Left forelimb (tissue), 1 donor: ENCODE data around the gene PTDSS2.

Source experiments
- DNase-seq: peaks from one replicate; pipeline ENCODE4 v3.0.0-alpha.2; 2018; ENCODE audit warnings: low spot score

The PTDSS2 gene

GRCh38 chr11:490930-491260 lies 40.8 kb downstream of the PTDSS2 start:
- no peak for DNase-seq

- no peak for DNase-seq
Observed at GRCh38 chr11:491358-491757, 41.3 kb downstream of the PTDSS2 start.

DNA sequence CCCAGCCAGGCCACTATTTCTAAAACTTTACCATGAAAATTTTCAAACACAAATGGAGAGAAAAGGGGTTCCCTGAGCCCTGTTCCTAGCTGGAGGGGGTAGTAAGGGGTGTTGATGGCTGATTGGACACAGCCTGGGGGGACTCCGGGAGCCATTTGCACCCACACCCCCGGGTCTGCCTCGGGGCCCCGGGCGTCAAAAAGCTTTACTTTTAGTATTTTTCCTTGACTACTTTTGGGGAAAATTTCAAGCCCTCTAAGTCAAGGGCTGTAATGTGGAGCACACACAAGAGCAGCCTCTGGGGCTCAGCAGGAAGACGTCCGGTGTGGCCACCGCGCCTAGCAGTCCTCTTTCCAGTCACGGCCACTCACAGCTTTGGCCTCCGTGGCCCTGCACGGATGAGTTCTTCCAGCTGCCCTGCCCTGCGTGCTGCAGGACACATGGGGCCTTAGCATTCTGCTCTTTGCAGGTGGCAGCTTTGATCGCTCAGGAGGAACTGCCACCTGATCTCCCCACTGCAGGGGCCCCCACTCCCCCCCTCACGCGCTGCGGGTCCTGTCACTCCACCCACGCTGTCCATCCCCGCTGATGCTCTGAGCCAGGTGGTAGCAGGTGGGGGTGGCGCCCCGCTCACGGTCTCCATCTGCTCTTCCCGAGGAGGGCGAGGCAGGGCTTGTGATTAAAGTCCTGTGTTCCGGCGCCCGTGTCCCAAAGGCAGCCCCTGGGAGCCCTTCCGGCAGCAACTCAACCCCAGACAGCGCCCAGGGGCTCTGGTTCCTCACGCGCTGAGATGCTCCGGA lies 42.5 kb downstream of the PTDSS2 start:
- DNase-seq, result no peak

- no peak for DNase-seq
Observed at GRCh38 chr11:494761-495536, 44.9 kb downstream of the PTDSS2 start.

DNA sequence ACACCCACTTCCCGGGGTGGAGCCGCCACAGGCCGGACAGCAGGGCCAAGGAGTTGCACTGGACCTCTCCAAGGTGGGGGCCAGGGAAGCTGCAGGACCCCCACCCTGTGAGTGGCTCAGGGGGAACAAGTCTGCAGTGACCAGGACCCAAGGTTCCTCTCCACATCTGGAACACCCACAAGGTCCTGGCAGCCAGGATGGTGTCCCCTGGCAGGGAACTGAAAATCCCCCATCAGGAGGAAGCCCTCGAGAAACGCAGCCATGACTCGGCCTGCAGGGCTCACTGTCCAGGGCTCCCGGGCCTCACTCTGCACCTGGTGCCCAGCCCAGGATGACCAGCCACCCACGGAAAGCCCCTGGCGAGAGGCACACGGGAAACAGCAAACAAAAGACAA lies 45.5 kb downstream of the PTDSS2 start:
- DNase-seq, result no peak

GRCh38 chr11:496834-497564 lies 46.9 kb downstream of the PTDSS2 start:
- DNase-seq, result no peak

DNA sequence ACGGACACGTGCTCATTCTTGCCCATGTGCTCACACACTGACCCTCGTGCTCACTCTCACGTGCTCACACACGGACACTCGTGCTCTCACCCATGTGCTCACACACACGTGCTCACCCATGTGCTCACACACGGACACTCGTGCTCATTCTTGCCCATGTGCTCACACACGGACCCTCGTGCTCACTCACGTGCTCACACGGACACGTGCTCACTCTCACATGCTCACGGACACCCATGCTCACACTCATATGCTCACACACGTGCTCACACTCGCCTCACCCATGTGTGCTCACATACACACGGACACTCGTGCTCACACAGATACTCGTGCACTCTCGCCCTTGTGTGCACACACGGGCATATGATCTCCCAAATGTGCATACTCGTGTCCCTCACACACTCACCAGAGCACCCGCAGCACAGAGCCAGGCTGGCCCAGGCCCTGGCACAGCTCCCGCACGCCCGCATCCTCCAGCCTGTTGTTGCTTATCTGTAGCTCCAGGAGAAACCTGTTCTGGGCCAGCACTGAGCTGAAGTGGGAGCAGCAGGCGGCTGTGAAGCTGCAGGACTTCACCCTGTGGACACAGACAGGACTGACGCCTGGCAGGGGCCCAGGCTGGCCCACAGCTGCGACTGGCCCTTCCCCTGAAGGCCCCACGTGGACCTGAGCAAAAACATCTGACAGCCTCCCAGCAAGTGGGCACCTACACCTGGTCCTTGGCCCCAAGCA lies 47.7 kb downstream of the PTDSS2 start:
- no peak for DNase-seq

DNA sequence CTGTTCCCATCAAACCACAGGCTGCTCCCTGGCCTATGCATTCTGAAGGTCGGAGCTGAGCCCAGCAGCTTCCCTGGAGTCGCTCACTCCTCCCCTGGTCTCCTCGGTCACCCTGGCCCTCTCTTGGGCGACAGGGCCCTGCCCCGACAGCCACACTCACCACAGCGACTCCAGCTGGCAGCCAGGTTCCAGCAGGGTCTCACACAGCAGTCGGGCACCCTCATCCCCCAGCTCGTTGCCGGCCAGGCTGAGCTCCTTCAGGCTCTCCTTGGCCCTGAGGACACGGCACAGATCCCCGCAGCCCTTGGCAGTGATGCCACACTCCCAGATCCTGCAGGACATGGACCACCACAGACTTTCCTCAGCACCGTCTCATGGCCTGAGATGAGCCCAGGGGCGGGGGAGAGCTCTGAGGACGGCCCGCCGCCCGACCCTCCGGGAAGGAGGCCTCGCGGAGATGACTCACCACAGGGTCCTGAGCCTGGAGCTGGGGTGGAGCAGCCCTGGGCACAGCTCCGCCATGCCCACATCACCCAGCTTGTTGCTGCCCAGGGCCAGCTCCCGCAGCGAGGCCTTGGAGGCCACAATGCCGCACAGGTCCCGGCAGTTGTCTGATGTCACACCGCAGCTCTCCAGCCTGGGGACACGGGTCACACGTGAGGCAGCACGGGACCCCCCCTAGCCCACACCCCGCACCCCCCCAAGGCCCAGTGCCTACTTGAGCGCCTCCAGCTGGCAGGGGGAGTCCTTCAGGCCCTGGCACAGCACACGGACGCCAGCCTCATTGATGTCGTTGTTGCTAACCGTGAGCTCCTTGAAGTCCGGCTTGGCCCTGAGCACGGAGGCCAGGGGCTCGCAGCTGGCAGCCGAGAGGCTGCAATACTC lies 48.5 kb downstream of the PTDSS2 start:
- DNase-seq, result no peak

GRCh38 chr11:499201-500076 lies 49.4 kb downstream of the PTDSS2 start:
- DNase-seq, result peak; percentile 55

DNA sequence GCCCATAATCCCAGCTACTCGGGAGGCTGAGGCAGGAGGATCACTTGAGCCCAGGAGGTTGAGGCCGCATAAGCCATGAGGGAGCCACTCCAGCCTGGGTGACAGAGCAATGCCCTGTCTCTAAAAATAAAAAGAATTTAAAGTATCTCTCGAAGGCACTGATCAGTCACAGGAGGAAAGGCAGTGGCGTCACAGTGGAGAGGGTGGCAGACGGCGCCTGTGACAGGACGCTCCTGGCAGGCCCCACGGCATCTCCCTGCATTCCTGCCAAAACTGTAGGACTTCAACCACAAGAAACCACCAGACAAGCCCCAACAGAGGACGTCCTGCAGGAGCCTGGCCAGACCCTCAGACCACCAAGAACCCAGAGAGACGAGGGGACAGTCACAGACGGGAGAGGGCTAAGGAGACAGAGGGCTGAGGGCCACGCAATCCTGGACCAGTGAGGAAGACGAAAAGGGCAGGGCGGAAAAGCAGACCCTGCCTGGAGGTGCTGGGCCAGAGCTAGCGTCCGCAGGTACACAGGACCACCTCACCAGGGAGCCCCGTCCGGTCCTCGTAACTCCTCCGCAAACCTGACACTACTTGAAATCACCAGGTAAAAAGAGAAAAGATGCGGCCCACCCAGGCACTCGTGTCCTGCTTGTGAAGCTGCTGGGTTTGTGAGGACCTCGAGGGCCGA lies 51.1 kb downstream of the PTDSS2 start:
- DNase-seq, result peak; percentile 46

GRCh38 chr11:501683-502287 lies 51.7 kb downstream of the PTDSS2 start:
- DNase-seq, result no peak

GRCh38 chr11:502288-503178 lies 52.5 kb downstream of the PTDSS2 start:
- DNase-seq, result no peak

- no peak for DNase-seq
Observed at GRCh38 chr11:503179-503981, 53.3 kb downstream of the PTDSS2 start.

GRCh38 chr11:504053-504993 lies 54.2 kb downstream of the PTDSS2 start:
- no peak for DNase-seq

DNA sequence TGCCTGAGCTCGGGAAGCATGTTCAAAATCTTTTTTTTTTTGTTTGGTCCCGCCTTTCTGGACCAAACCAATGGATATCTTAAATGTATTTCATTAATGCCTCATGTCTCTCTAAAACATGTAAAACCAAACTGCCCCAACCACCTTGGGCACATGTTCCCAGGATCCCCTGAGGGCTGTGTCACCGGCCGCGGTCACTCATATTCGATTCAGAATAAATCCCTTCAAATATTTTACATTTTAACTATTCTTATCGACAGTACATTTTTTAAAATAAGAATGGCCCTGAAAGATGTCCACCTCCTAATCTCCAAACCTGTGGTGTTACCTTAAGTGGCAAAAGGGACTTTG lies 54.9 kb downstream of the PTDSS2 start:
- DNase-seq, result no peak
